Measurements from ENCODE around the gene FCHO2.

The FCHO2 gene

GRCh38 chr5:73122875-73123810 lies 167.3 kb downstream of the FCHO2 start:
- H3K9me2 ChIP-seq (replicated peaks; ENCODE audit: low read depth, low read length) = no peaks in the 10 kb centered on the region
- no peaks in the 10 kb centered on the region for H3K27me3 ChIP-seq (ENCODE audit: insufficient read depth, low read length, poor library complexity, severe bottlenecking)
- no peak overlapping the region for H3K9ac ChIP-seq (ENCODE audit: low read depth, low read length, poor library complexity, severe bottlenecking)
- H3K36me3 ChIP-seq (ENCODE audit: insufficient read depth, low read length) = no peaks in the 10 kb centered on the region
- no peak overlapping the region for H3K4me2 ChIP-seq (ENCODE audit: low read depth, low read length, poor library complexity, severe bottlenecking)
- no peaks in the 10 kb centered on the region for H4K20me1 ChIP-seq (ENCODE audit: insufficient read depth, low read length, poor library complexity, severe bottlenecking)
- no peaks in the 10 kb centered on the region for H3K79me2 ChIP-seq (ENCODE audit: insufficient read depth, low read length)
- H3K9me3 ChIP-seq (ENCODE audit: insufficient read depth, low read depth, low read length) = no peaks in the 10 kb centered on the region
- H3K4me3 ChIP-seq (ENCODE audit: low read length, poor library complexity, severe bottlenecking) = no peak overlapping the region
- H2AFZ ChIP-seq (ENCODE audit: low read length) = no peak overlapping the region
- no peaks in the 10 kb centered on the region for H3F3A ChIP-seq (ENCODE audit: low read depth)
- TF ChIP-seq CTCF (conservative IDR thresholded peaks at IDR 0.05; ENCODE audit: low read length) = no peak
- TF ChIP-seq EZH2phosphoT487 (IDR thresholded peaks at IDR 0.05; ENCODE audit: borderline replicate concordance) = no peak
- H3K4me1 ChIP-seq (ENCODE audit: insufficient read depth, low read length, poor library complexity, severe bottlenecking) = no peaks in the 10 kb centered on the region

- no peaks in the 10 kb centered on the region for H4K20me1 ChIP-seq (ENCODE audit: insufficient read depth, low read length, poor library complexity, severe bottlenecking)
- no peaks in the 10 kb centered on the region for H3K9me2 ChIP-seq (replicated peaks; ENCODE audit: low read depth, low read length)
- no peaks in the 10 kb centered on the region for H3K27me3 ChIP-seq (ENCODE audit: insufficient read depth, low read length, poor library complexity, severe bottlenecking)
- H3K9me3 ChIP-seq (ENCODE audit: insufficient read depth, low read depth, low read length) = no peaks in the 10 kb centered on the region
- H3K4me2 ChIP-seq (ENCODE audit: low read depth, low read length, poor library complexity, severe bottlenecking) = no peak overlapping the region
- no peaks in the 10 kb centered on the region for H3K36me3 ChIP-seq (ENCODE audit: insufficient read depth, low read length)
- TF ChIP-seq CTCF (conservative IDR thresholded peaks at IDR 0.05; ENCODE audit: low read length) = no peak
- no peak for TF ChIP-seq EZH2phosphoT487 (IDR thresholded peaks at IDR 0.05; ENCODE audit: borderline replicate concordance)
- H3K4me3 ChIP-seq (ENCODE audit: low read length, poor library complexity, severe bottlenecking) = no peak overlapping the region
- no peak overlapping the region for H3K9ac ChIP-seq (ENCODE audit: low read depth, low read length, poor library complexity, severe bottlenecking)
- no peak overlapping the region for H2AFZ ChIP-seq (ENCODE audit: low read length)
- no peaks in the 10 kb centered on the region for H3K4me1 ChIP-seq (ENCODE audit: insufficient read depth, low read length, poor library complexity, severe bottlenecking)
- H3F3A ChIP-seq (ENCODE audit: low read depth) = no peaks in the 10 kb centered on the region
- H3K79me2 ChIP-seq (ENCODE audit: insufficient read depth, low read length) = no peaks in the 10 kb centered on the region
Measured at GRCh38 chr5:73125289-73125688, 169.4 kb downstream of the FCHO2 start.

GRCh38 chr5:73126381-73126780 lies 170.5 kb downstream of the FCHO2 start:
- no peak overlapping the region for H3K4me2 ChIP-seq (ENCODE audit: low read depth, low read length, poor library complexity, severe bottlenecking)
- no peaks in the 10 kb centered on the region for H3K9me3 ChIP-seq (ENCODE audit: insufficient read depth, low read depth, low read length)
- H3K9ac ChIP-seq (ENCODE audit: low read depth, low read length, poor library complexity, severe bottlenecking) = no peak overlapping the region
- no peak overlapping the region for H2AFZ ChIP-seq (ENCODE audit: low read length)
- no peak overlapping the region for H3K4me3 ChIP-seq (ENCODE audit: low read length, poor library complexity, severe bottlenecking)
- H3K4me1 ChIP-seq (ENCODE audit: insufficient read depth, low read length, poor library complexity, severe bottlenecking) = no peaks in the 10 kb centered on the region
- H3K79me2 ChIP-seq (ENCODE audit: insufficient read depth, low read length) = no peaks in the 10 kb centered on the region
- H3K27me3 ChIP-seq (ENCODE audit: insufficient read depth, low read length, poor library complexity, severe bottlenecking) = no peaks in the 10 kb centered on the region
- TF ChIP-seq EZH2phosphoT487 (IDR thresholded peaks at IDR 0.05; ENCODE audit: borderline replicate concordance) (no peak), CTCF (conservative IDR thresholded peaks at IDR 0.05; ENCODE audit: low read length) (no peak)
- H3K9me2 ChIP-seq (replicated peaks; ENCODE audit: low read depth, low read length) = no peaks in the 10 kb centered on the region
- no peaks in the 10 kb centered on the region for H3F3A ChIP-seq (ENCODE audit: low read depth)
- no peaks in the 10 kb centered on the region for H3K36me3 ChIP-seq (ENCODE audit: insufficient read depth, low read length)
- H4K20me1 ChIP-seq (ENCODE audit: insufficient read depth, low read length, poor library complexity, severe bottlenecking) = no peaks in the 10 kb centered on the region

Data from Loucy (cell line).